LNCaP clone FGC (cell line): ENCODE results near the gene ATP2B1.

Experiments
- DNase-seq: peaks from one replicate; pipeline ENCODE4 v3.0.0-alpha.2; 2011; ENCODE audit warnings: low read depth
- H3K4me3 ChIP-seq: 2 replicates; pipeline ENCODE4 v1.5.1; 2011; ENCODE audit warnings: mild to moderate bottlenecking, low read depth, low read length, control low read depth
- TF ChIP-seq, protein P1 (sequence below): IDR thresholded peaks from 2 replicates; pipeline ENCODE4 v1.5.1; 2012; ENCODE audit warnings: mild to moderate bottlenecking; ENCODE audit not compliant: control insufficient read depth, insufficient read depth; ENCODE audit errors: extremely low read depth

Gene ATP2B1

DNA sequence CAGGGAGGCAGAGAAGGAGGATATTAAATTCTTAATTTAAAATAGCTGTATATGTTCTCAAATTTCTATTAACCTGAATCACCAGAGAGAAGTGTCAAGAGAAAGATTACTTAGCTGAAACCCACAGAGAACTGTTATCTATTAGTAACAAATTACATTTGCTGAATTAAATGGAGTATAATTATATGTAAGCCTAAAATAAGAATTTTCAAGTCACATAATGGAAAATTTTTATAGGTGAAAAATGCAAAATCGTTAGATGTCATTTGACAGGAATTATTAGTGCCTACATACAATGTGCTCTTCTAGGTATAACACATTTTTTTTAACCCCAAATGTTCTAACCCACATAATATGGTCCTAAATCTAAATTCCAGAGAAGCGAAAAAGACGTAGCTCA is 4.1 kb upstream of the ATP2B1 start:
- TF ChIP-seq, protein P1, sequence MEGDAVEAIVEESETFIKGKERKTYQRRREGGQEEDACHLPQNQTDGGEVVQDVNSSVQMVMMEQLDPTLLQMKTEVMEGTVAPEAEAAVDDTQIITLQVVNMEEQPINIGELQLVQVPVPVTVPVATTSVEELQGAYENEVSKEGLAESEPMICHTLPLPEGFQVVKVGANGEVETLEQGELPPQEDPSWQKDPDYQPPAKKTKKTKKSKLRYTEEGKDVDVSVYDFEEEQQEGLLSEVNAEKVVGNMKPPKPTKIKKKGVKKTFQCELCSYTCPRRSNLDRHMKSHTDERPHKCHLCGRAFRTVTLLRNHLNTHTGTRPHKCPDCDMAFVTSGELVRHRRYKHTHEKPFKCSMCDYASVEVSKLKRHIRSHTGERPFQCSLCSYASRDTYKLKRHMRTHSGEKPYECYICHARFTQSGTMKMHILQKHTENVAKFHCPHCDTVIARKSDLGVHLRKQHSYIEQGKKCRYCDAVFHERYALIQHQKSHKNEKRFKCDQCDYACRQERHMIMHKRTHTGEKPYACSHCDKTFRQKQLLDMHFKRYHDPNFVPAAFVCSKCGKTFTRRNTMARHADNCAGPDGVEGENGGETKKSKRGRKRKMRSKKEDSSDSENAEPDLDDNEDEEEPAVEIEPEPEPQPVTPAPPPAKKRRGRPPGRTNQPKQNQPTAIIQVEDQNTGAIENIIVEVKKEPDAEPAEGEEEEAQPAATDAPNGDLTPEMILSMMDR = no peak
- no peak overlapping the region for H3K4me3 ChIP-seq
- no peak for DNase-seq

DNA sequence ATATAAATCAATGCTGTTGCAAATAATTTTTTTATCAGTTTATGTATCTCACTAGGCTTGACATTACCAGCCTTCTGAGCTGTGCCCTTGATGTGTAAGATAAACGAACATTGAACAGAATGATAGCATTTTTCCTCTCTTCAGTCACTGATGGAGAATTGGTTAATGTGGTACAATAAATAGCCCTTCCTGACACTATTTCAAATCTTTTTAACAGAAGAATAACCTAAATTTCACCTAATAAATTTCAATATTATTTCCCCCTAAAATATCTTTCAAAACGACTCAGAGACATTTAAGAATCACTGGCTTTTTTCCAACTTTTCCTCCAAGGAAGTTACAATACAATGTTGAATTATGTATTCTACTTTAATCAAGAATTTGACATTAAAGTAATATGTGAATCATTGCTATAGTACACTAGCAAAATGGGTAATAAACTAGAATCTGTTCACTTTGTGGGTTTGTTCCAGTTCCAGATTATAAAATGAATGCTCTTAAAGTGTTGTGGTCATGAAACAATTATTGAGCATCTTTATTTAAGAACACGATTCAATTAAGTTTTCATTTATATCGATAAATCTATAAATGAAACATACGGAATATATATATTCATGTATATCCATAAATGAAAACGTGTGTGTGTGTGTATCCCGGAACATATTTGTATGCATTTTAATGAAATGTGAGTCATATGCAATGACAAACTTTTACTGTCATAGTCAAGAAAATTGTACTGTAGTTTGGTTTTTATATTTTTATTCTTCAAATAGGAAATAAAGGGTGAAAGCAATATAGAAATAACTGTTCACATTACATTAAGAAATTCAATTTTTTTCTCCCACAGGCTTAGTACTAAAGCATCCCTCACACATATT is 2.5 kb upstream of the ATP2B1 start:
- H3K4me3 ChIP-seq = no peak overlapping the region
- DNase-seq = no peak

DNA sequence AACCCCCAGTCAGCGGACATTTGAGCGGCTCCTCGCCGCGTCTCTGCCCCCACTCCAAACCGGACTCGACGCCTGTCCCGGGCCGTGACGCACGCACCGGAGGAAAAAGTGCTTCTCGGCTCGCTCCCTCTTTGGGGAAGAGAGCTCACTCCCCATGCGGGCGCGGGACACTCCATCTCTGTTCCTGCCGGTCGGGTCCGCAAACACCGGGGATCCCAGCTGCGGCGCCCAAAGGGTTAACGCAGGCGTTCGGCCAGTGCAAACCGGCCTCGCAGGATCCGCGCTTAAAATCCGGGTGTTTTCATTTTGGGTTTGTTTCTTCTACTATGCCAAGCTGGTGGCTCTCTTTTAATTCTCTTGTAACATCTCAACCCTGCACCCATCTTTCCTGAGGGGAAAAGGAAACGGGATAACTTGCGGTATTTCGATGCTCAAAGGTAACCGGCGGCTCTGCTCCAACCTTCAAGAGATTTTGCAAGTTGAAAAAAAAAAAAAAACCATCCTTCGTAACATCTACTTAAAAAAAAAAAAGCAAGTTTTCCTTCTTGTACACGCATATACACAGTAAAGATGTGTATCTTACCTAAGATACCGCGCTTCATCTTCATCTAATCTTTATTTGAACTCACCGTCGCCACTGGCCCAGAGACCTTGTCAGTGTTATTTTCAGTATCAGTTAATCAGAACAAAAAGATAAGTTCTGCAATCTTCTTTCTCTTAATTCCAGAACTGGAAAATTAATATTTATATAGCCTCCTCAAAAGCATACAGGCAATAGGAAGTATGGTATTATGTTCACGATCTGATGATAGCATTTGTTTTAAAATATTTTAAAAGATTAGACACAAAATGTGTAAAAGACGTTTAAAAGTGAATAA is 1.6 kb upstream of the ATP2B1 start:
- no peak for DNase-seq
- TF ChIP-seq, protein P1 = no peak

More for the DNA sequence above, 2.5 kb upstream of the ATP2B1 start:
- TF ChIP-seq, protein P1 = no peak

DNA sequence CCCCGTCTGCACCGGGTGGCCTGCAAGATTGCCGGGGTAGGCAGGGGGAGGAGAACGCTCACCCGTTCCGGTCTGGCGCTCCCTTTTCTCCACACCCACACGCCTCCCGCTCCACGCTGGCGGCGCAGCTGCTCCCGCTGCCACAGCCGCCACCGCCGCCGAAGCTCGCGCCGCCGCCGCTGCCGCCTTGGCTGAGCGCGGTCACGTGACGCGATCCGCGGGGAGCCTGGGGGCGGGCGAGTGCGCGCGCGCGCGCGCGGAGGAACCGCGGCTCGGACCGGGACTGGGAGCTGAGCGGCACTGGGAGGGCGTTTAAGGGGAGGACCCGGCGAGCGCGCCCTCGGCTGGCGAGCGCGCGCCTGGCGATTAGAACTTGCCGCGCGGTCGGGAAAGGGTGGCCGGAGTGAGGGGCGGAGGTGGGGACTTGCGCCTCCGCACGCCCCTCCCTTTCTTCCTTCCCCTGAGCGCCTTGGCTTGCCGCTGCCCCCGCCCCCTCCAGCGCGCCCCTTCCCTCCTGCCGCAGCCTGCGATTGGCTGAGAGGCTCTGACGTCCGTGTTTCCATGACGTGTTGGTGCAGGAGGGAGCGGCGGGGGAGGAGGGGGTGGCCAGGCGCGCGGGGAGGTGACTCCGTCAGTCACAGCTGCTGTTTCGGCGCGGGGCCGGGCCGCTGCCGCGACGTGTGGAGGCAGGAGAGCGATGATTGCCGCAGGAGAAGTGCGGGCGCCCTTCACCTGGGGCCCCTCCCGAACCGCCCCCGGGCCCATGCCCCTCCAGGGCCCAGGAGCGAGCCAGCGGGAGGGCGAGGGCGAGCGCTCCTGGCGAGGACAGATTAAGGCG is 738 bp upstream of the ATP2B1 start:
- peak; percentile 94 for DNase-seq
- TF ChIP-seq, protein P1 = no peak
- H3K4me3 ChIP-seq = peak overlapping the region; percentile 60

More for the DNA sequence above, 1.6 kb upstream of the ATP2B1 start:
- H3K4me3 ChIP-seq = peak overlapping the region; percentile 60

- peak overlapping the region; percentile 60 for H3K4me3 ChIP-seq
- TF ChIP-seq, protein P1 = no peak
- no peak for DNase-seq
Observed at GRCh38 chr12:89707703-89708564, 704 bp downstream of the ATP2B1 start.
